HUES64 (cell line): ENCODE results near the gene INSIG2.

Source experiments
- H3K27ac ChIP-seq: 2 replicates; pipeline ENCODE4 v1.7.0; 2013; ENCODE audit warnings: low read depth, low read length, inconsistent platforms
- H3K27me3 ChIP-seq: 2 replicates; pipeline ENCODE4 v1.6.1; 2013; ENCODE audit warnings: mild to moderate bottlenecking, low read length; ENCODE audit not compliant: insufficient read depth
- H3K36me3 ChIP-seq: 2 replicates; pipeline ENCODE4 v1.6.1; 2013; ENCODE audit warnings: mild to moderate bottlenecking, low read length; ENCODE audit not compliant: insufficient read depth
- H3K4me1 ChIP-seq: 2 replicates; pipeline ENCODE4 v1.6.1; 2013; ENCODE audit warnings: mild to moderate bottlenecking, low read length, moderate library complexity; ENCODE audit not compliant: insufficient read depth
- H3K4me3 ChIP-seq: 2 replicates; pipeline ENCODE4 v1.5.1; 2013; ENCODE audit warnings: mild to moderate bottlenecking, low read length, moderate library complexity
- H3K9ac ChIP-seq: 2 replicates; pipeline ENCODE4 v1.6.1; 2013; ENCODE audit warnings: mild to moderate bottlenecking, low read depth, low read length
- H3K9me3 ChIP-seq: 2 replicates; pipeline ENCODE4 v1.6.1; 2013; ENCODE audit warnings: low read depth, low read length; ENCODE audit not compliant: insufficient read depth
- WGBS: fragments of 150-250, 120-280 bp; methylation state at CpG from one replicate; pipeline ENCODE4 v1.1.7; 2013; ENCODE audit warnings: missing lambda C conversion rate; 5-methylcytosine and 5-hydroxymethylcytosine counted together

Gene INSIG2

GRCh38 chr2:118062048-118062447 is 26.2 kb upstream of the INSIG2 start:
- Histone ChIP-seq H3K27ac (no peak overlapping the region), H3K4me3 (no peak overlapping the region), H3K4me1 (no peaks in the 10 kb centered on the region)

GRCh38 chr2:118062669-118063068 is 25.6 kb upstream of the INSIG2 start:
- Histone ChIP-seq H3K27me3 (no peaks in the 10 kb centered on the region), H3K4me1 (no peaks in the 10 kb centered on the region), H3K9me3 (no peaks in the 10 kb centered on the region), H3K27ac (no peak overlapping the region), H3K9ac (no peak overlapping the region), H3K4me3 (no peak overlapping the region), H3K36me3 (no peaks in the 10 kb centered on the region)
- WGBS, result 76% methylated on average over 2 of the region's 2 CpGs

More at GRCh38 chr2:118062048-118062447, 26.2 kb upstream of the INSIG2 start:
- Histone ChIP-seq H3K9ac (no peak overlapping the region), H3K36me3 (no peaks in the 10 kb centered on the region), H3K27me3 (no peaks in the 10 kb centered on the region), H3K9me3 (no peaks in the 10 kb centered on the region)

- Histone ChIP-seq H3K36me3 (no peaks in the 10 kb centered on the region), H3K9me3 (no peaks in the 10 kb centered on the region), H3K4me3 (no peak overlapping the region), H3K9ac (no peak overlapping the region), H3K4me1 (no peaks in the 10 kb centered on the region), H3K27ac (no peak overlapping the region), H3K27me3 (no peaks in the 10 kb centered on the region)
- WGBS, result 91% methylated on average over 5 of the region's 5 CpGs
Observed at GRCh38 chr2:118065015-118065706, 23.1 kb upstream of the INSIG2 start.

- H3K4me1 ChIP-seq, result no peaks in the 10 kb centered on the region
- H3K27ac ChIP-seq, result no peak overlapping the region
- no peak overlapping the region for H3K9ac ChIP-seq
- WGBS, result 79% methylated on average over 8 of the region's 8 CpGs
- H3K27me3 ChIP-seq, result no peaks in the 10 kb centered on the region
- H3K4me3 ChIP-seq, result no peak overlapping the region
- H3K9me3 ChIP-seq, result no peaks in the 10 kb centered on the region
- no peaks in the 10 kb centered on the region for H3K36me3 ChIP-seq
Observed at GRCh38 chr2:118065921-118066511, 22.3 kb upstream of the INSIG2 start.

- no peaks in the 10 kb centered on the region for H3K4me1 ChIP-seq
- no peaks in the 10 kb centered on the region for H3K36me3 ChIP-seq
- no peak overlapping the region for H3K4me3 ChIP-seq
- H3K27me3 ChIP-seq, result no peaks in the 10 kb centered on the region
- H3K9ac ChIP-seq, result no peak overlapping the region
- H3K27ac ChIP-seq, result no peak overlapping the region
- H3K9me3 ChIP-seq, result no peaks in the 10 kb centered on the region
- 91% methylated on average over 8 of the region's 9 CpGs for WGBS
Observed at GRCh38 chr2:118077636-118078247, 10.5 kb upstream of the INSIG2 start.

- Histone ChIP-seq H3K9ac (no peak overlapping the region), H3K27ac (no peak overlapping the region), H3K4me1 (no peaks in the 10 kb centered on the region), H3K27me3 (no peaks in the 10 kb centered on the region), H3K9me3 (no peaks in the 10 kb centered on the region), H3K36me3 (no peaks in the 10 kb centered on the region), H3K4me3 (no peak overlapping the region)
- WGBS, result 80% methylated on average over 3 of the region's 3 CpGs
Observed at GRCh38 chr2:118078734-118079133, 9.5 kb upstream of the INSIG2 start.

- H3K9ac ChIP-seq, result no peak overlapping the region
- H3K27me3 ChIP-seq, result no peaks in the 10 kb centered on the region
- H3K4me1 ChIP-seq, result peaks cover 2% of the 10 kb centered on the region; the same call in 1 of the 2 replicates
- H3K4me3 ChIP-seq, result no peak overlapping the region
- H3K27ac ChIP-seq, result no peak overlapping the region
- 85% methylated on average over 5 of the region's 5 CpGs for WGBS
- H3K36me3 ChIP-seq, result no peaks in the 10 kb centered on the region
- H3K9me3 ChIP-seq, result no peaks in the 10 kb centered on the region
Observed at GRCh38 chr2:118084491-118085089, 3.7 kb upstream of the INSIG2 start.

- H3K4me1 ChIP-seq, result peaks cover 10% of the 10 kb centered on the region; the same call in 1 of the 2 replicates
- no peaks in the 10 kb centered on the region for H3K9me3 ChIP-seq
- no peaks in the 10 kb centered on the region for H3K36me3 ChIP-seq
- no peak overlapping the region for H3K27ac ChIP-seq
- 94% methylated on average over 1 of the region's 2 CpGs for WGBS
- no peaks in the 10 kb centered on the region for H3K27me3 ChIP-seq
- H3K4me3 ChIP-seq, result no peak overlapping the region
- H3K9ac ChIP-seq, result no peak overlapping the region
Observed at GRCh38 chr2:118085173-118086023, 2.9 kb upstream of the INSIG2 start.

- WGBS, result 94% methylated on average over 3 of the region's 3 CpGs
- H3K27ac ChIP-seq, result no peak overlapping the region
- peaks cover 17% of the 10 kb centered on the region; the same call in 1 of the 2 replicates for H3K4me1 ChIP-seq
- no peaks in the 10 kb centered on the region for H3K9me3 ChIP-seq
- no peaks in the 10 kb centered on the region for H3K27me3 ChIP-seq
- no peak overlapping the region for H3K9ac ChIP-seq
- H3K4me3 ChIP-seq, result no peak overlapping the region
- H3K36me3 ChIP-seq, result no peaks in the 10 kb centered on the region
Observed at GRCh38 chr2:118086024-118086633, 2.1 kb upstream of the INSIG2 start.

- peak overlapping the region; percentile 52 for H3K9ac ChIP-seq
- no peaks in the 10 kb centered on the region for H3K9me3 ChIP-seq
- H3K36me3 ChIP-seq, result no peaks in the 10 kb centered on the region
- no peaks in the 10 kb centered on the region for H3K27me3 ChIP-seq
- peaks cover 18% of the 10 kb centered on the region; the same call in 1 of the 2 replicates for H3K4me1 ChIP-seq
- H3K27ac ChIP-seq, result no peak overlapping the region
- 13% methylated on average over 11 of the region's 11 CpGs for WGBS
- peak overlapping the region; percentile 84 for H3K4me3 ChIP-seq
Observed at GRCh38 chr2:118089139-118089800, 999 bp downstream of the INSIG2 start.
